ENCODE data around the gene TGFBR3. TPM values are rescaled to one million over a fixed set of nuclear protein-coding genes. Genes with fewer than 3 reads are reported as not detected.

The TGFBR3 gene
- total RNA-seq, 2 experiments from 2014 or later, result 12.9 to 13.0 TPM

GRCh38 chr1:91809317-91809716 is 76.6 kb downstream of the TGFBR3 start:
- Mint-ChIP-seq H3K9me3 (no peaks in the 10 kb centered on the region), H3K4me3 (no peak overlapping the region), H3K36me3 (ENCODE audit: low read depth) (peaks cover 10% of the 10 kb centered on the region), H3K4me1 (peaks cover 67% of the 10 kb centered on the region), H3K27me3 (peaks cover 5% of the 10 kb centered on the region), H3K27ac (peak overlapping the region; percentile 43)
- ChIA-PET CTCF (no interaction called here), POLR2A (no interaction called here)
- no peak for DNase-seq

- Mint-ChIP-seq H3K27ac (no peak overlapping the region), H3K4me1 (peaks cover 73% of the 10 kb centered on the region), H3K9me3 (no peaks in the 10 kb centered on the region), H3K4me3 (no peak overlapping the region), H3K27me3 (peaks cover 5% of the 10 kb centered on the region), H3K36me3 (ENCODE audit: low read depth) (peaks cover 12% of the 10 kb centered on the region)
- POLR2A ChIA-PET, result no interaction called here
- no peak for DNase-seq
- CTCF ChIA-PET, result no interaction called here
These were observed 77.9 kb downstream of the TGFBR3 start for GRCh38 chr1:91807921-91808620.

- H3K27ac Mint-ChIP-seq, result no peak overlapping the region
- ChIA-PET CTCF (interaction anchor here (1.4 to 1.6 kb wide), 2 partner anchors 10 to 26 kb away, joined by 3 to 5 read pairs; no protein-coding TSS in a partner anchor), POLR2A (no interaction called here)
- DNase-seq, result no peak
- H3K4me1 Mint-ChIP-seq, result peaks cover 79% of the 10 kb centered on the region
- peaks cover 2% of the 10 kb centered on the region for H3K9me3 Mint-ChIP-seq
- peaks cover 5% of the 10 kb centered on the region for H3K27me3 Mint-ChIP-seq
- H3K4me3 Mint-ChIP-seq, result no peak overlapping the region
- peaks cover 18% of the 10 kb centered on the region for H3K36me3 Mint-ChIP-seq (ENCODE audit: low read depth)
These were observed 78.9 kb downstream of the TGFBR3 start for GRCh38 chr1:91806769-91807700.

- ChIA-PET POLR2A (no interaction called here), CTCF (interaction anchor here (0.6 to 1.9 kb wide), 6 partner anchors 10 to 292 kb away, joined by 3 to 7 read pairs (median 4); no protein-coding TSS in a partner anchor)
- Mint-ChIP-seq H3K9me3 (peaks cover 2% of the 10 kb centered on the region), H3K36me3 (ENCODE audit: low read depth) (peaks cover 19% of the 10 kb centered on the region), H3K27ac (peak overlapping the region; percentile 47), H3K4me1 (peaks cover 76% of the 10 kb centered on the region), H3K27me3 (peaks cover 5% of the 10 kb centered on the region), H3K4me3 (no peak overlapping the region)
- no peak for DNase-seq
These were observed 79.7 kb downstream of the TGFBR3 start for GRCh38 chr1:91806181-91806768.

GRCh38 chr1:91805311-91805801 is 80.6 kb downstream of the TGFBR3 start:
- H3K36me3 Mint-ChIP-seq (ENCODE audit: low read depth), result peaks cover 18% of the 10 kb centered on the region
- H3K27me3 Mint-ChIP-seq, result peaks cover 5% of the 10 kb centered on the region
- H3K27ac Mint-ChIP-seq, result peak overlapping the region; percentile 95
- H3K4me3 Mint-ChIP-seq, result no peak overlapping the region
- peaks cover 2% of the 10 kb centered on the region for H3K9me3 Mint-ChIP-seq
- ChIA-PET POLR2A (interaction anchor here (0.6 kb wide), 1 partner anchor 1275 kb away, joined by 3 read pairs; no protein-coding TSS in a partner anchor), CTCF (interaction anchor here (0.6 to 1.9 kb wide), 10 partner anchors 9 to 939 kb away, joined by 3 to 7 read pairs (median 3); no protein-coding TSS in a partner anchor)
- DNase-seq, result no peak
- H3K4me1 Mint-ChIP-seq, result peaks cover 71% of the 10 kb centered on the region

- POLR2A ChIA-PET, result no interaction called here
- H3K27ac Mint-ChIP-seq, result peak overlapping the region; percentile 95
- peak; percentile 90 for DNase-seq
- peak overlapping the region; percentile 66 for H3K4me3 Mint-ChIP-seq
- CTCF ChIA-PET, result interaction anchor here (0.5 to 1.9 kb wide), 9 partner anchors 9 to 292 kb away, joined by 3 to 7 read pairs (median 4); no protein-coding TSS in a partner anchor
- peaks cover 67% of the 10 kb centered on the region for H3K4me1 Mint-ChIP-seq
- H3K9me3 Mint-ChIP-seq, result peaks cover 2% of the 10 kb centered on the region
- H3K27me3 Mint-ChIP-seq, result peaks cover 5% of the 10 kb centered on the region
- peaks cover 18% of the 10 kb centered on the region for H3K36me3 Mint-ChIP-seq (ENCODE audit: low read depth)
These were observed 81.4 kb downstream of the TGFBR3 start for GRCh38 chr1:91804546-91805023.

GRCh38 chr1:91803847-91804545 is 82.0 kb downstream of the TGFBR3 start:
- H3K27ac Mint-ChIP-seq, result peak overlapping the region; percentile 95
- H3K27me3 Mint-ChIP-seq, result peaks cover 5% of the 10 kb centered on the region
- POLR2A ChIA-PET, result interaction anchor here (0.7 kb wide), 1 partner anchor 8 kb away, joined by 3 read pairs; no protein-coding TSS in a partner anchor
- H3K36me3 Mint-ChIP-seq (ENCODE audit: low read depth), result peaks cover 18% of the 10 kb centered on the region
- H3K4me3 Mint-ChIP-seq, result peak overlapping the region; percentile 66
- CTCF ChIA-PET, result interaction anchor here (0.5 to 1.9 kb wide), 9 partner anchors 8 to 246 kb away, joined by 3 to 7 read pairs (median 4); no protein-coding TSS in a partner anchor
- H3K4me1 Mint-ChIP-seq, result peaks cover 66% of the 10 kb centered on the region
- peak; percentile 82 for DNase-seq
- peaks cover 2% of the 10 kb centered on the region for H3K9me3 Mint-ChIP-seq

GRCh38 chr1:91803123-91803522 is 82.8 kb downstream of the TGFBR3 start:
- peak overlapping the region; percentile 10 for H3K4me3 Mint-ChIP-seq

GRCh38 chr1:91801496-91802115 is 84.3 kb downstream of the TGFBR3 start:
- Mint-ChIP-seq H3K36me3 (ENCODE audit: low read depth) (peaks cover 18% of the 10 kb centered on the region), H3K4me3 (no peak overlapping the region), H3K4me1 (peaks cover 62% of the 10 kb centered on the region), H3K9me3 (peaks cover 2% of the 10 kb centered on the region), H3K27me3 (peaks cover 5% of the 10 kb centered on the region), H3K27ac (no peak overlapping the region)
- POLR2A ChIA-PET, result no interaction called here
- no peak for DNase-seq
- CTCF ChIA-PET, result interaction anchor here (0.5 kb wide), 1 partner anchor 49 kb away, joined by 4 read pairs; no protein-coding TSS in a partner anchor

More at GRCh38 chr1:91803123-91803522, 82.8 kb downstream of the TGFBR3 start:
- Mint-ChIP-seq H3K9me3 (peaks cover 2% of the 10 kb centered on the region), H3K27ac (peak overlapping the region; percentile 95), H3K4me1 (peaks cover 68% of the 10 kb centered on the region), H3K36me3 (ENCODE audit: low read depth) (peaks cover 18% of the 10 kb centered on the region), H3K27me3 (peaks cover 5% of the 10 kb centered on the region)
- CTCF ChIA-PET, result interaction anchor here (0.8 to 1.2 kb wide), 4 partner anchors 10 to 18 kb away, joined by 3 to 6 read pairs (median 4); no protein-coding TSS in a partner anchor
- no peak for DNase-seq
- POLR2A ChIA-PET, result interaction anchor here (0.7 kb wide), 1 partner anchor 9 kb away, joined by 3 read pairs; no protein-coding TSS in a partner anchor

- POLR2A ChIA-PET, result no interaction called here
- peaks cover 48% of the 10 kb centered on the region for H3K4me1 Mint-ChIP-seq
- H3K4me3 Mint-ChIP-seq, result no peak overlapping the region
These were observed 86.1 kb downstream of the TGFBR3 start for GRCh38 chr1:91799863-91800262.

GRCh38 chr1:91799159-91799558 is 86.8 kb downstream of the TGFBR3 start:
- ChIA-PET POLR2A (no interaction called here), CTCF (interaction anchor here (1.2 kb wide), 1 partner anchor 12 kb away, joined by 6 read pairs; no protein-coding TSS in a partner anchor)
- DNase-seq, result no peak
- Mint-ChIP-seq H3K4me3 (no peak overlapping the region), H3K36me3 (ENCODE audit: low read depth) (peaks cover 21% of the 10 kb centered on the region), H3K4me1 (peaks cover 41% of the 10 kb centered on the region), H3K27ac (no peak overlapping the region), H3K27me3 (no peaks in the 10 kb centered on the region), H3K9me3 (peaks cover 7% of the 10 kb centered on the region)

More at GRCh38 chr1:91799863-91800262, 86.1 kb downstream of the TGFBR3 start:
- peaks cover 21% of the 10 kb centered on the region for H3K36me3 Mint-ChIP-seq (ENCODE audit: low read depth)
- no peak overlapping the region for H3K27ac Mint-ChIP-seq
- peaks cover 2% of the 10 kb centered on the region for H3K9me3 Mint-ChIP-seq
- CTCF ChIA-PET, result no interaction called here
- DNase-seq, result no peak
- H3K27me3 Mint-ChIP-seq, result no peaks in the 10 kb centered on the region

All from activated CD4-positive, alpha-beta T cell treated with anti-CD3 and anti-CD28 coated beads, Interleukin-2, amount 10 ng/mL, durations not matched to agents 7 days and 5 days (primary cell).